CD4-positive, alpha-beta T cell treated with Interleukin-17A for 1 hour (primary cell): ENCODE measurements around the gene HGF.
"Not testable (repeated sequence)": the region's sequence is repeated elsewhere in the genome, so short reads cannot be mapped to it uniquely, and the experiment has no call there.

Experiments used
- DNase-seq: peaks from one replicate; pipeline ENCODE4 v3.0.0-alpha.2; 2020

HGF gene

GRCh38 chr7:81769891-81770727, at the start of gene HGF:
TSS of gene HGF (minus strand) at chr7:81770047. CDS start at chr7:81769971, 76 bp downstream.
- no peak for DNase-seq

GRCh38 chr7:81816312-81816711, 46.5 kb upstream of the HGF start:
- no peak for DNase-seq

DNA sequence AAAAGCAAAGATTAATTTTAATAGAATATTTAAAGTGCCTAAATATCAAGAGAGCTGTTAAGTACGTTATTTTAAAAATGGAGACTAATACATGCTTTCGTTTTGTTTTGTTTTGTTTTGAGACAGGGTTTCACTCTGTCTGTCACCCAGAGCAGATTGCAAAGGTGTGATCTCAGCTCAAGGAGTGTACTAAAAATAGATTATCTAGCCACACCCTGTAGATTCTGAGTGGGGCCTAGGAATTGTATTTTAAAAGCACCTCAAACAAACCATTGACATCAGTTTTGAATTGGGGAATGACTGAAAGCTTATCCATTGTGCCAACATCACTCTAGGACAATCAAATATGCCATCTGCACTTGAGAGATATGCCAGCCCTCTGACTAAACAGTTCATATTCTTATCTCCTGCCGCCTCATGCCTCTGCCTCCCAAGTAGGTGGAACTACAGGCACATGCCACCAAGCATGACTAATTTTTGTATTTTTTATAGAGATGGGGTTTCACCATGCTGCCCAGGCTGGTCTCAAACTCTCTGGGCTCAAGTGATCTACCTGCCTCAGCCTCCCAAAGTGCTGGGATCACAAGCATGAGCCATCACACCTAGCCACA, 43.1 kb upstream of the HGF start:
- not testable (repeated sequence) for DNase-seq

- no peak for DNase-seq
Measured at GRCh38 chr7:81811956-81812865, 42.4 kb upstream of the HGF start.

DNA sequence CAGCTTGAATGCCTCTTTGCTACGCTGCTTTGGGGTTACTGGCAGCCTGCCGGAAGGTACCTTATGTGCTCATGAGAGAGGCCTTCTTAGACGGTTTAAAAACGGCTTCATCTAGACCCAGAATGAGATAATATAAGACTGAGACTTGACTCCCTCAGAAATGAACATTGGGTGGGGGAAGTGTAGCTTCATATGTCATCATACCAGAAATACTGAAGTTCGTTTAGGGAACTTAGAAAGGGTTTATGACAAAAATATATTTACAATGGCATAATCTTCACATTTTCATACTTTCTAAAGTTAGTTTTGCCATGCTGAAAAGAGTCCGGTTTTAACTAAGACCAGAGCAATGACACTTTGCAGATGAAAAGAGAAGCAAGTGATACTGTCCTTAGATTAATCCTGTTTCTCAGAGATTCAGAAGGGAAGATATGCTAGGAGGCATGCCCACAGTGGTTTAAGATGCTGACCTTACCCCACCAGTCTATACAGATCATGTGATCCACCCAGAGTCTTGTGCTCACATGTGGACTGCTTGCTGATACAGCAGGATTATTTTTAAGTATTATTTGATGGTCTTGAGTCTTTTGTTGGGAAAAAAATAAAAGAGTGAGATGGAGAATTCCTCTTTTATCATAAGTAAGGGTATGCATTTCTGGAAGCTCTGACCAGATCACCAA, 40.8 kb upstream of the HGF start:
- no peak for DNase-seq

DNA sequence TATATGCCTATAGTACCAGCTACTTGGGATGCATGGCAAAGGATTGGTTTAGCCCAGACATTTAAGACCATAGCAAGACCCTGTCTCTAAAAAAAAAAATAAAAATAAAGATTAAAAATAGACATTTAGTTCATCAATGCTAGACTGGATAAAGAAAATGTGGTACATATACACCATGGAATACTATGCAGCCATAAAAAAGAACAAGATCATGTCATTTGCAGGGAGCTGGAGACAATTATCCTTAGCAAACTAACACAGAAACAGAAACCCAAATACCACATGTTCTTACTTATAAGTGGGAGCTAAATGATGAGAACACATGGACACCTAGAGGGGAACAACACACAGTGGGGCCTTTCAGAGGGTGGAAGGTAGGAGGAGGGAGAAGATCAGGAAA, 38.5 kb upstream of the HGF start:
- not testable (repeated sequence) for DNase-seq

DNA sequence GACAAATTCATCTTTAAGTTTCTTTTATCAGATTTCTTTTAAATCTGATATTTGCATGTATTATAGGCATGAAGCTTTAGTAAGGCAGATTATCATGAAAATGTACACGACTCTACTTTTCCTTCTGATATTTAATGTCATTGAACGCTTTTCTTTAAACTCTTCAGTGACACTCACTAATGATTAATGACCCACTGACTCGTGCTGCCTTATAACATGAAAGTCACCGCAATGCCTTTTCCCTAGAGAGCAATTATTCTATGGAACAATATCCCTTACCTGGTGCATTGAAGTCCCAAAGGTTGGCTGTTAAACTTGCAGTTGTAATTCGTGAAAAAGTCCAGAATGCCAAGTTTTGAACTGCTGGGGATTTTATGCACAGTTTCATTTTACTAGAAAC, 33.4 kb upstream of the HGF start:
- no peak for DNase-seq

DNA sequence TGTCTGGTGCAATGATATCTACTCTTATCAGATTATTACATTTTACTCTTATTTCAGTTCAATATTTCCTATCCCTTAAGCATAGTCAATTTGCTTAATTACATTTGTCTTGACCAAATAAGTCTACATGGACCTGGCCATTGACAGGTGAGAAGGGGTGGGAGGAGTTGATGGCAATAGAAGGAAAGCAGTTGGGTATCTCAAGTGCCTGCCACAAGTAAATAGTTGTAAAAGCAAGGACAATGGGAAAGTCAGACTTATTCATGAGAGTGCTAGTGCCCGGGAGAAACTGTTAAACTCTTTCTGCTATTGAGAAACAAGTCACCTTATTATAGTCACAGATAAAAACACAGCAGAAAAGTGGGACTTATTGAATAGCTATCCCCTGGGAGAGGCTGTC, 32.4 kb upstream of the HGF start:
- DNase-seq, result no peak

- no peak for DNase-seq
Measured at GRCh38 chr7:81801532-81801931, 31.7 kb upstream of the HGF start.

DNA sequence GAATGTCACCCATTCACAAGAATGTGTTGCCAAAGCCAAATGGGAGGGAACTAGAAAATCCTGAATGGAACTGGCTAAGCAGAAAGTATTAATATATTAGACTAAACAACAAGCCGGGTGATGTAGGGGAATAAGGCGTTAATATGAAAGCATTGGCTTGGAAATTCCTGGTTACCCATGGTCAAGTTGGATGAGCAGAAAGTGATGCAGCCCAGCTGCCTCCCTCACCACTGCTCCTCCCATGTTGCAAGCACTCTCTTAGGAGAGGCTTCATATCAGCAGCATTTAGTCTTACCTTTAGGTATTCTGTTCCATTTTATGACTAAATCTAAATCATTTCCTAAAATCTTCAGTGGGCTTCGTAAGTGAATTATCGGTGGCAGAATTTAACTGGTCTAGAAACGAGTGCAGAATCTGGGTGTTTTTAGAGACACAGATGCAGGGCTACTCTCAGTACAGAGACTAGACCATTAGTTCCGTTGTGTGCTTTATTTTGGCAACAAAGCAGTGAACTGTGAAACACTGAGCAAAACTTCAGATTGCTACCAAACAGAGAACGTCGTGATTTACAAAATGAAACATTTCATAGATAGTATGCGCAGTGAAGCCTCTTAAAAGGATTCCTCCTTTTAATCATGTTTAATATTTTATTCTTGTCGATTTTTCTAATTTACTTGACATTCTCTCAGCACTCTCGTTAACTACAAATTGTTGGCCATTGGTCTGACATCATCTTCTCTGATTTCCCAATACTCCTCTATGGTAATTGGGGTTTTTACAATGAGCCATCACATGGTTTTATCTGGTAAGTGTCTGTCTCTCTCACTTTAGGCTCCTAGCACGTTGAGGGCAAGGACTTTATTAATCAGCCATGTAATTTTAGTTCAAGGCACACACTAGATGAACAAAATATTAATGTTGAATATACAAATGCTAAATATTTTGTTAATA, 22.0 kb upstream of the HGF start:
- DNase-seq, result no peak

DNA sequence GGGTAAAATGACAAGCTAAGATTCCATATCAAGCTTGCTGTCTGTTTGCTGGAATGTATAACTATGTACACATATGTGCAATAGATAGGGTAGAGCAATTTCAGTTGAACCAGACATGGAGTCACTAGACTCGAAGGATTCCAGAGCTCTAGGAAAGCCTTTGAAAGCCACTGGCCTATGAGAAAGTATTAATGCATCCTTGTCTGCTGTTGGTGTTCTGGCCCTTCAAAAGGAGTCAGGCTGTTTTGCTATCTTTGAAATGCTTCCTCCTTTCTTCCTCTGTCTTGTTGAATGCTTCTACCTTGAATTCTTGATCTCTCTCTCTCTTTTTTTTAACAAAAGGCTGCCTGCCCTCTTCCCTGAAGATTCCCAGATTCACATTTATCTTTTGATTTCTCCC, 20.8 kb upstream of the HGF start:
- DNase-seq, result no peak

DNA sequence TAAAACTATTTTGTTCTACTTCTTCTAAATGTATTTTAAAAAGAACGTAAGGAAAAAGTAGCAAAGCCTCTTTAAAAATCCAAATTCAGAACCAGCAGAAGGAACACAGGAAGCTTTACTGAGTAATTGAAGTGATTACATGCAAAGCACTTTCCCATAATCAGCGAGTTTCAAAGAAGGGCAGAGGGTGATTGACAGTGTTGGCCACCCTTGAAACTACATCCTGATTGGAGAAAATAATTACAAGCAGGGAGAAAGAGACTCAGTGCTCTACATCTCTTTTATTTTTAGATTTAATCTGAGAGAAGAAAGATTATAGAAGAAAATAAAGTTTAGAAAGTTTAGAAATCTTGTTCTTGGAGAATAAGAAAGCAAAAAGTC, 20.3 kb upstream of the HGF start:
- no peak for DNase-seq

- no peak for DNase-seq
Measured at GRCh38 chr7:81789406-81790119, 19.7 kb upstream of the HGF start.

DNA sequence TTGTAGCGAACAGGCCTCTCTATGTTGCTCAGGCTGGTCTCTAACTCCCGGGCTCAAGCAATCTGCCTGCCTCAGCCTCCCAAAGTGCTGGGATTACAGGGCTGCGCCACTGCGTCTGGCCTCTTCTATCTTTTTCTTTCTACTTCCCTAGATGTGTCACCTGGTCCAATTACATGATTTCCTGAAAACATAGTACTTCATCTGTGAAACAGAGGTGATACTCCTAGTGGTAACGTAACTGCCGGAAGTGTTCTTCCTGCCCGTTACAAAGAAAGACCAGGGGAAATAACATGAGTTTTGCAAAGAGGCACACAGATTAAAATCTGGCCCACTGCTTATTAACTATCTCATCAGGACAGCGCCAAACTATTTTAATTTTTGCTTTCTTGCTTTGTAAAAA, 18.4 kb upstream of the HGF start:
- no peak for DNase-seq

- DNase-seq, result no peak
Measured at GRCh38 chr7:81783818-81784217, 14.0 kb upstream of the HGF start.

DNA sequence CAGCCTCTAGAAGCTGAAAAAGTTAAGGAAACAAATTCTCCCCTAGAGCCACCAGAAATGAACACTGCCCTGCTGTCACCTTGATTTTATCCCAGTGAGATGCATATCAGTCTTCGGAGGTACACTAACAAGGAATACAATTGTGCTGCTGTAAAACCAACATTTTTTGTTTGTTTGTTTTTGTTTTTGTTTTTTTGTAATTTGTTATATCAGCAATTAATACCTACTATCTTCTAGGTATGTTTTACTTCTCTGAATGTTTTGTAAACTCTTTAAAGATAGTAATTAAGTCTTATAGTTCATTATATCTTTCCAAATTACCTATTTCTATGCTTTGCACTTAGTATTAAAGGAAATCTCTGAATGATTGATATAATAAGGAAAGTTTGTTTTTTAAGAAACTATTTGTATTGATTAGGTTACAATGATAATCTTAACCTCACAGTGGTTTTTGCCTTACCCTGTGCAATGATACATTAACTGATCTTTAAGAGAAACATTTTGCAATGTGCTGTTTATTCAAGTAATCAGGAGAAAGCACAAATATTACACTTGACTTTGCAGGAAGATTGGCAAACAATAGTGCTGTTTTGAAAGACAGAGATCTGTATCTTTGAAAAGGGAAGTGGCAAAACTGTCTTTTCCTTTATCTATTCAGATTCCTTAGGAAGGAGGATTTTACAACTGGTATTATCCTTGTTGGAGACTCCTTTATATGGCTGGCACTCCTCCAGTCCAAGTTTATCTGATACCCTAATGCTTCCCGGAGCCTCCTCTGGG, 11.3 kb upstream of the HGF start:
- no peak for DNase-seq

GRCh38 chr7:81779706-81780105, 9.9 kb upstream of the HGF start:
- no peak for DNase-seq

DNA sequence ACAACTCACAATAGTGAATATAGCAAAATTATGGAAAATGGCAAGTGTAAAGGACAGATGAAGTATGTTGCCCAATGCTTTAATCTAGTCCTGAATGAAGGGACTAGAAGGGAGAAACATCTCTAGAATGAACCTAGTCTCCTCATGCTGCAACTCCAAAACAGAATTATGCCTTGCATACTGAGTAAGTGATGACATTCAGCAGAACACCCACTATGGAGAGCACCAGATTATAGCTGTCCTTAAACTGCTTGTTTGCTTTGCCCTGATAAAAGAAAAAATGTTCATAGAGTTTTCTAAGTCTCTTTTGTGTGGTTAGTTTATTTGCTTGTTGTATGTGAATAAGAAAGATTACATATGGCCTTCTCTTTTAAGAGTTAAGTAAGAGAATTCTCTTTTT, 7.8 kb upstream of the HGF start:
- no peak for DNase-seq

- no peak for DNase-seq
Measured at GRCh38 chr7:81776948-81777630, 7.2 kb upstream of the HGF start.

- DNase-seq, result no peak
Measured at GRCh38 chr7:81776161-81776560, 6.3 kb upstream of the HGF start.
